CD4-positive, alpha-beta T cell treated with Interleukin-17A for 1 hour (primary cell): Measurements from ENCODE around the gene ARHGEF39.
"Not testable (repeated sequence)": the region's sequence is repeated elsewhere in the genome, so short reads cannot be mapped to it uniquely, and the experiment has no call there.

Source experiments
- DNase-seq: peaks from one replicate; pipeline ENCODE4 v3.0.0-alpha.2; 2020

Gene ARHGEF39

GRCh38 chr9:35616681-35617459, 48.1 kb downstream of the ARHGEF39 start:
- peak; percentile 85 for DNase-seq

GRCh38 chr9:35615981-35616680, 48.9 kb downstream of the ARHGEF39 start:
- DNase-seq, result no peak

- no peak for DNase-seq
These were observed 52.2 kb downstream of the ARHGEF39 start for GRCh38 chr9:35612843-35613242.

GRCh38 chr9:35612066-35612465, 52.9 kb downstream of the ARHGEF39 start:
- DNase-seq, result not testable (repeated sequence)

- DNase-seq, result peak; percentile 73
These were observed 53.7 kb downstream of the ARHGEF39 start for GRCh38 chr9:35611230-35611797.

- no peak for DNase-seq
These were observed 55.2 kb downstream of the ARHGEF39 start for GRCh38 chr9:35609820-35610163.
